Measurements from ENCODE around the gene ABTB1. TPM values are rescaled to one million over a fixed set of nuclear protein-coding genes. Genes with fewer than 3 reads are reported as not detected.

ABTB1 gene
- total RNA-seq, 1 donor from 2014 or later, result 47.5 TPM

DNA sequence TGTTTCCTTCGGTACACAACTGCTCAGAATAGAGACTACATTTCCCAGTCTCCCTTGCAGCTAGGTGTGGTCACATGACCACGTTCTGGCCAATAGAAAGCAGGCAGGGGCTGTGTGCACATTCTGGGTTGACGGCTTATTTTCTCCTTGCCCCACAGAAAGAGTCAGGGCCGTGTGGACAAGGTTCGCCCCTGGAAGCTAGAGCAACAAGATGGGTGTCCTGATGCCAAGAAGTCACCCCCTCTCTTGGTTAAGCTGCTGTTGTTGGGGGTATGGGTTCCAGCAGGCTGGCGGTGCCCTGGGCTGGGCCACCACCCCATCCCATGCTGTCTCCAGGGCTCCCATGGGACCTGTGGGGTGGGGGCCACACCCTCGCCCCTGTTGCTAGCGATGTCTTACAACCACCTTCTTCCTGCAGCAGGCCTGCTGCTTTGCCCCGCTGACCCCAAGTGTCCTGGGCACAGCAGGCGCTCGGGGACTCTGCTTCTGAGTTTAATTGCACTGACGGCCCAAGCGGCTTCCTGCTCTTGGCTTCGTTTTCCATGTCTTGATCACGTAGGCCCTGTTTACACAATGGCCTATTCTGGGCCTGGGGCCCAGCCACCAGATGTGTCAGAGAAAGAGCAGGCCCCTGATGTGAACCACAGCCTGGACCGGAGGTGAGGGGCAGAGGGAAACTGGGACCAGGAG is 24.9 kb downstream of the ABTB1 start:
- Histone ChIP-seq H3K4me1 (peaks cover 60% of the 10 kb centered on the region), H3K27ac (peak overlapping the region; percentile 84), H3K4me3 (no peak overlapping the region), H3K36me3 (peaks cover 11% of the 10 kb centered on the region), H3K9me3 (no peaks in the 10 kb centered on the region), H3K27me3 (no peaks in the 10 kb centered on the region)
- TF ChIP-seq, protein P1, sequence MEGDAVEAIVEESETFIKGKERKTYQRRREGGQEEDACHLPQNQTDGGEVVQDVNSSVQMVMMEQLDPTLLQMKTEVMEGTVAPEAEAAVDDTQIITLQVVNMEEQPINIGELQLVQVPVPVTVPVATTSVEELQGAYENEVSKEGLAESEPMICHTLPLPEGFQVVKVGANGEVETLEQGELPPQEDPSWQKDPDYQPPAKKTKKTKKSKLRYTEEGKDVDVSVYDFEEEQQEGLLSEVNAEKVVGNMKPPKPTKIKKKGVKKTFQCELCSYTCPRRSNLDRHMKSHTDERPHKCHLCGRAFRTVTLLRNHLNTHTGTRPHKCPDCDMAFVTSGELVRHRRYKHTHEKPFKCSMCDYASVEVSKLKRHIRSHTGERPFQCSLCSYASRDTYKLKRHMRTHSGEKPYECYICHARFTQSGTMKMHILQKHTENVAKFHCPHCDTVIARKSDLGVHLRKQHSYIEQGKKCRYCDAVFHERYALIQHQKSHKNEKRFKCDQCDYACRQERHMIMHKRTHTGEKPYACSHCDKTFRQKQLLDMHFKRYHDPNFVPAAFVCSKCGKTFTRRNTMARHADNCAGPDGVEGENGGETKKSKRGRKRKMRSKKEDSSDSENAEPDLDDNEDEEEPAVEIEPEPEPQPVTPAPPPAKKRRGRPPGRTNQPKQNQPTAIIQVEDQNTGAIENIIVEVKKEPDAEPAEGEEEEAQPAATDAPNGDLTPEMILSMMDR (IDR thresholded peaks at IDR 0.05), result no peak
- DNase-seq (peak; percentile 69), ATAC-seq (peak; percentile 65)
- intact Hi-C loops (cut with DNase I), result no loop called here

DNA sequence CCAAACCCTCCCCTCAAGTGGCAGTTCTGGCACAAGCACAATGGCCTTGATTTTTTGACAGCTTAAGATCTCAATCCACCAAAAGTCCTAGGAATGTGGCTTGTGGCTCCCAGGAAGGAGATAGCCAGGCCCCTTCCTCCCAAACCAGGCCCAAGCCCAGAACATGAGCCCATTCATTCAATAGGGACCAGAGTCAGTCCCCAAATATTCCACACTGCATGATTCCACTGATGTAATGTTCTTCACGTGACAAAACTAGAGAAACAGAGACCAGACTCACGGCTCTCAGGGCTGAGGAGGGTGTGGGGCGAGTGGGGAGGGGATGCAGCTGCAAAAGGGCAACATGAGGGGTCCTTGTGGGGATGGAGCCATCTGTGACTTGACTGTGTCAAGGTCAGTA is 25.5 kb downstream of the ABTB1 start:
- Histone ChIP-seq H3K36me3 (peaks cover 7% of the 10 kb centered on the region), H3K27ac (peak overlapping the region; percentile 84), H3K9me3 (no peaks in the 10 kb centered on the region), H3K4me1 (peaks cover 60% of the 10 kb centered on the region), H3K27me3 (no peaks in the 10 kb centered on the region), H3K4me3 (no peak overlapping the region)
- TF ChIP-seq, protein P1 (IDR thresholded peaks at IDR 0.05), result no peak
- intact Hi-C loops (cut with DNase I), result no loop called here
- DNase-seq, result no peak
- no peak for ATAC-seq

DNA sequence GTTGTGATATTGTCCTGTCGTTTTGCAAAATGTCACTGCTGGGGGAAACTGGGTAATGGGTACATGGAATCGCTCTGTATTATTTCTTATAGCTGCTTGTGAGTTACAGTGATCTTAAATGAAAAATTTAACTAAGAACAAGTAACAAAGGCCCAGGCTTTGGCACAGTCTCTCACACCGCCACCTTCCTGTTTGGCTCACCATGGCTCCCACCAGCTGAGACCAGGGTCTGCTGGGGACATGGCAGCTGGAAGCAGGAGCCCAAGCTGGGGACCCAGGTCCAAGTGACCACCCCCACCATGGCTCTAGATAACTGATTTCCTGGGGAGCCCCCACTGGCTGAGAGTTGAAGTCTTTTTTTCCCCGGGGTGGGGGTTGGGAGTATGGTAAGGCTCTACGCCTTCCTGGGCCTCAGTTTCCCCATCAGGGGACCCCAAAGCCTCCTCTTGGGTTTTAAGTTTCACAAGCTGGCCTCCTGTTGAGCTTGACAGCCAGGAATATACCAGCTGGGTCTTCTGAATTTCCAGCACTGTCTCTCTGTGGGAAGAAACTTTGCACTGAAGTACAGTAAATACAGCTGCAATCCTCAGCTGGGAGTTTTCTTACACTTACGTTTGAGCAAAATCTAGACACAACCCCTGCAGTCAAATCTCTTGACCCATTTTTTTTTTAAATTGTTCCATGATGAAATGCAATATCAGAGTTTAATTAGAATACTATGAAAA is 26.1 kb downstream of the ABTB1 start:
- peaks cover 60% of the 10 kb centered on the region for H3K4me1 ChIP-seq
- no peak for ATAC-seq

DNA sequence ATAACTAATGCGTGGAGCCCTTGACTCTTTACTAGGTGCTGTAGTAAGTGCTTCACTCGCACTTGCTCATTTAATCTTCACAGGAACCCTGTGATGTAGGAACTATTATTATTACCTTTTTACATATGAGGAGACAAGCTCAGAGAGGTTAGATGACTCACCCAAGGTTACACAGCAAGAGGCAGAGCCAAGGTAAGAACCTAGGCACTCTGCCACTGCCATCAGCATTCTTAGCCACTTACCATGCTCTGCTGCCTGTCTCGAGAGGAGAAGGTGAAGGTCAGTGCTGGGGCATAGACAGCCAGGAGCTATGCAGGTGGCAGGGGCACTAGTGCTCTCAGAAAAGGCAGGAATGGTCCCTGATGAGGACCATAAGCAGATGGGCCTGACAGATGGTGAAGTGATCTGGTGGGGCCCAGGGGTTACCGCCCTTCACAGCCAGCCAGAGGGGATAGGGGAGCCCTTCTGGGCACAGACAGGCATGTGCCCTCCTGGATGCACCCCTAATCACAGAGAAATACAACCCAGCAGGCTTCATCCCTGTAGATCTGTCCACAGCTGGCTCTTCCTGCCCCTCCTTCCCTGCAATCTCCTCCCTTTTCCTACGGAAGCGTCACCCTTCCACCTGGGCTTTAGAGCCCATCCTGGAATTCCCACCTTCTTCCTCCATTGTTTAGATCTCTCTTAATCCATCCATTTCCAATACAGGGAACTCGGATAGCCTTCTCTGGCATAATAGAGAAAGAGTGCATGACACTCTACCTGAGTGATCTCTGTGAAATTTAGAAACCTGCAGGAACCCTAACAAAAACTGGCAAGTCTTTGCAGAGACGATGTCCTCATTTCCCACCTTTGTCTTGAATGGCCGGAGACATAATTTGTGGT is 26.9 kb downstream of the ABTB1 start:
- TF ChIP-seq, protein P1 (IDR thresholded peaks at IDR 0.05), result no peak
- peak; percentile 30 for DNase-seq

More for the DNA sequence above, 26.1 kb downstream of the ABTB1 start:
- peak; percentile 42 for DNase-seq
- Histone ChIP-seq H3K4me3 (no peak overlapping the region), H3K27me3 (no peaks in the 10 kb centered on the region), H3K9me3 (no peaks in the 10 kb centered on the region), H3K27ac (peak overlapping the region; percentile 84), H3K36me3 (peaks cover 2% of the 10 kb centered on the region)
- TF ChIP-seq, protein P1 (IDR thresholded peaks at IDR 0.05), result no peak
- intact Hi-C loops (cut with DNase I), result no loop called here

DNA sequence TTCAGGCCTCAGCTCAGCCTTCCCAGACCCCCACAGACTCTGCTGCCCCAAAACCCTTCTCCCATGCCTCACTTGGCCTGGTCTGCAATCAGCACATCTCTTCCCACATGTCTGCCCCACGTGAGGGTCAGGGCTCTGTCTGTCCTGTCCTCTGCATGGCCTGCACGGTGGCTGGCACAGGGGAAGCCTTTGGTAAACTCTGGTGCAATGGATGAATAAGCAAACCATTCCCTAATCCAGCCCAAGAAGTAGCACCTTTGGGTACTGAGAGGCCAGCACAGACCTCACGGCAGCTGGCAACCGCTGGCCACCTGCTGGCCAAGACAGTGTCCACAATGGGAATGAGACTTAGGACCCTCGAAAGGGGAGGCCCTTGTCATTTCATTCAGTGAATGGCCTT is 27.7 kb downstream of the ABTB1 start:
- Histone ChIP-seq H3K36me3 (no peaks in the 10 kb centered on the region), H3K4me3 (no peak overlapping the region), H3K27ac (peak overlapping the region; percentile 84), H3K9me3 (no peaks in the 10 kb centered on the region), H3K27me3 (no peaks in the 10 kb centered on the region), H3K4me1 (peaks cover 60% of the 10 kb centered on the region)
- intact Hi-C loops (cut with DNase I), result no loop called here
- TF ChIP-seq, protein P1 (IDR thresholded peaks at IDR 0.05), result no peak
- no peak for ATAC-seq
- DNase-seq, result peak; percentile 48

More for the DNA sequence above, 26.9 kb downstream of the ABTB1 start:
- H3K27me3 ChIP-seq, result no peaks in the 10 kb centered on the region
- no peak overlapping the region for H3K4me3 ChIP-seq
- intact Hi-C loops (cut with DNase I), result no loop called here
- no peaks in the 10 kb centered on the region for H3K36me3 ChIP-seq
- peaks cover 60% of the 10 kb centered on the region for H3K4me1 ChIP-seq
- H3K9me3 ChIP-seq, result no peaks in the 10 kb centered on the region
- ATAC-seq, result peak; percentile 7
- H3K27ac ChIP-seq, result peak overlapping the region; percentile 84

Data from upper lobe of right lung (tissue), 1 donor.